ENCODE measurements around the gene KRT80.

DNA sequence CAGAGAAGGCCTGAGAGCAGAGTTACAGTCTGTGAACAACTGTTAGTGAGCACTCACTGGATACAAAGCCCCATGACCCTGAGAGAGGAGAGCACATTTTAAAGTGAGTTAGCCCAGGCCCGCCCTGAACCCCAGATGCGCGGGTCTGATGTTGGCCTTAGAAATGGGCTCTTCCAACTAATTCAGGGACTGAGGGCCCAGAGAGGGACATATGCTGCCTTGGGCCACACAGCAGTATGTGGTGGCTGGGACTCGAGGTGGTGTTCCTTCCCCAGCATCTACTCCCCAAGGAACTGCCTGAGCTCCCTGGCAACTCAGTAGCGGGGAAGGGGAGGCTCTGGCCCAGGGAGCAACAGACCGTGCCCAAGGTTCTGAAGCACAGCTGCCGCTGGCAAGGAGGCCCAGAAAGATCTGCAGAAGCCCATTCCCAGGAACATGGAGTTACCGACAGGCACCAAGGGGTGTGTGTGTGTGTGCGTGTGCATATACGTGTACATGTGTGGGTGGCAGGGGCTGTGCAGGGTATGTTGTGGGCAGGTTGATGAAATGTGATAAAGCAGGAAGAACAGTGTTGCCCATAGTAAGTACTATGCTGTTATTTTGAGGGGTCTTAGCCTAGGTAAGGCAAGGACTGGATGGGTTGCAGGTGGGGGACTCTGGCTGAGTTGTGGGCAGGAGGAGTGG lies 40.5 kb downstream of the KRT80 start:
- no peak for TF ChIP-seq POLR2AphosphoS5 (IDR thresholded peaks at IDR 0.05)
- TF ChIP-seq, protein P1, sequence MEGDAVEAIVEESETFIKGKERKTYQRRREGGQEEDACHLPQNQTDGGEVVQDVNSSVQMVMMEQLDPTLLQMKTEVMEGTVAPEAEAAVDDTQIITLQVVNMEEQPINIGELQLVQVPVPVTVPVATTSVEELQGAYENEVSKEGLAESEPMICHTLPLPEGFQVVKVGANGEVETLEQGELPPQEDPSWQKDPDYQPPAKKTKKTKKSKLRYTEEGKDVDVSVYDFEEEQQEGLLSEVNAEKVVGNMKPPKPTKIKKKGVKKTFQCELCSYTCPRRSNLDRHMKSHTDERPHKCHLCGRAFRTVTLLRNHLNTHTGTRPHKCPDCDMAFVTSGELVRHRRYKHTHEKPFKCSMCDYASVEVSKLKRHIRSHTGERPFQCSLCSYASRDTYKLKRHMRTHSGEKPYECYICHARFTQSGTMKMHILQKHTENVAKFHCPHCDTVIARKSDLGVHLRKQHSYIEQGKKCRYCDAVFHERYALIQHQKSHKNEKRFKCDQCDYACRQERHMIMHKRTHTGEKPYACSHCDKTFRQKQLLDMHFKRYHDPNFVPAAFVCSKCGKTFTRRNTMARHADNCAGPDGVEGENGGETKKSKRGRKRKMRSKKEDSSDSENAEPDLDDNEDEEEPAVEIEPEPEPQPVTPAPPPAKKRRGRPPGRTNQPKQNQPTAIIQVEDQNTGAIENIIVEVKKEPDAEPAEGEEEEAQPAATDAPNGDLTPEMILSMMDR (IDR thresholded peaks at IDR 0.05 in 8 of 11, conservative IDR thresholded peaks at IDR 0.05 in 3 of 11) = no peak

Measured in spleen (tissue), 7 donors.